KG1 (cell line): ENCODE results near the gene LRRIQ3.
"Not testable (repeated sequence)": the region's sequence is repeated elsewhere in the genome, so short reads cannot be mapped to it uniquely, and the experiment has no call there.

Experiments used
- DNase-seq: peaks from one replicate; lab custom pipeline; 2025; lab: John Stamatoyannopoulos, UW

LRRIQ3 gene, protein sequence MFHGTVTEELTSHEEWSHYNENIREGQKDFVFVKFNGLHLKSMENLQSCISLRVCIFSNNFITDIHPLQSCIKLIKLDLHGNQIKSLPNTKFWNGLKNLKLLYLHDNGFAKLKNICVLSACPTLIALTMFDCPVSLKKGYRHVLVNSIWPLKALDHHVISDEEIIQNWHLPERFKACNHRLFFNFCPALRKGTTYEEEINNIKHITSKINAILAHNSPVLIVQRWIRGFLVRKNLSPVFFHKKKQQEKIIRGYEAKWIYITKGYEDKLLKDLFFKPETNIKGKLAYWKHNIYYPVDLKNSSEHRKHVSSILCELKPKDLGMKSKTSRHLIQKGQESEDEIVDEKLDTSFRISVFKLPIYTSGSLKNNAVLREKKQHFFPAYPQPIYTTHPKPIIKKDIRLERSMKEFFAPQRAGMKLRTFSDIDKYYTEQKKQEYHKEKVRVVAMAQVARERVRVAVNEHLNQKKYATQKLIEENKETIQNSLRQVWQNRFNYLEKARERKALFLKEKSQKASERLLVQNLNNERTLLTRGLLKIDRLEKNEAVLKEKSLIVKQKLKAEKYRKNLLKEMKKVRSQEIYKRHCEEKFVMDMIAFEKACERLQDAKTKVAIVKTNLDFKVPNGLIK

DNA sequence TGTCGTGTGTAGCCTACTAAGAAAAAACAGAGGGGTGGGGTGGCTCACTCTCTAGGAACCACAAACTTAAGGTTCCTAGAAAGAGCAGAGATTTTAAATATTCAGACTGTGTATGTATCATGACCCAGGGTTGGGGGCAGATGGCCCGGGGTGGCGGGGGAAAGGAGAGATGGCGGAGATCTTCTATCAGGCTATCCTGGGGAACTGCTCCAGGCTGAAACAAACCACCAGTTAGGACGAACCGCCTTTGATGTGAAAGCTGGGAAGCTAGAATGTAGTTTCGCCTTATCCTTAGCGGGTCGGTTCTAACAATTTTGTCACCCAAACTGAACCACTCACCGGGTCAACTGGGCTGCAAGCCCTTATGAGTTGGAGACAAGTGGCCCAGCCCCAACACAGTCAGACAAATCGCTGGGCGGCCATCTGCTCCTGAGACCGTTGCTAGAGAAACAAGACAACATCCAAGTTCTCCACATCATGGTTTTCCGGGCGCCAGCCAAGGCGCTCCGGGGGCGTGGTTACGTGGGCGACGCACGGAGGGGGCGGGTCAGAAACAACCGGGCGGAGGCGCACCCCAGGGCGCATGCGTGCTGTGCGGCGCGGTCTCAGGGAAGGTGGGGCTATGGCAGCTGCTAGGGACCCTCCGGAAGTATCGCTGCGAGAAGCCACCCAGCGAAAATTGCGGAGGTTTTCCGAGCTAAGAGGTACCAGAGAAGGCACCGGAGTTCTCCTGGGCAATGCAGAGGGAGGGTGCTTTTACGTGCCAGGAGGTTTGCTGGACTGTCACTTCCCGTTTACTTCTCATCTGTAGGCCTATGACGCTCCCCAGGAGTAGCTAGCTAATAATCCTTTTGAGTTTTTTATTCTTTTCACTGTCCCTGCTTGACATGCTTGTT is at the start of gene LRRIQ3, which contains the start of gene FPGT:
Gene LRRIQ3 (minus strand): TSS at position 520 of the 896 bp plus-strand sequence. CDS start 14,492 bp downstream, outside the sequence.
Gene FPGT (plus strand): TSS at position 586 of the 896 bp plus-strand sequence. CDS start 37 bp downstream, at position 623.
- peak; percentile 89 for DNase-seq

DNA sequence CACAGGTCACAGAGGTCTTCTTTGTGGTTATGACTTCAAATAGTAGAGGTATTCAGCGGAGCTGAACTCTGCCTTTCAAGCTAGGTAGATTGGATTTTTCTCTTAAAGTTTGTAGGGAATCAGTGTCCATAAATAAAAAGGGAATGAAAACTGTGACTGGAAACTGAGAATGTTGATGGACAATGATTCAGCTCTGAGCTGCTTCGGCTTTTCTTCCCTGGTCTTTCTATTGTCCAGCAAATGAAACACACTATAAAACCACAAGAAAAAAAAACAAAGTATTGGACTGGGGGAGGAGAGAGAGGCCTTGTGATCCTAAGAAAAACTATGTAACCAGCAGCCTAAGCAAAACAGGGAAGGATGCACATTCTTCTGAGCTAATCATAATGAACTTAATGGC is 48.3 kb upstream of the LRRIQ3 start:
- DNase-seq = no peak

DNA sequence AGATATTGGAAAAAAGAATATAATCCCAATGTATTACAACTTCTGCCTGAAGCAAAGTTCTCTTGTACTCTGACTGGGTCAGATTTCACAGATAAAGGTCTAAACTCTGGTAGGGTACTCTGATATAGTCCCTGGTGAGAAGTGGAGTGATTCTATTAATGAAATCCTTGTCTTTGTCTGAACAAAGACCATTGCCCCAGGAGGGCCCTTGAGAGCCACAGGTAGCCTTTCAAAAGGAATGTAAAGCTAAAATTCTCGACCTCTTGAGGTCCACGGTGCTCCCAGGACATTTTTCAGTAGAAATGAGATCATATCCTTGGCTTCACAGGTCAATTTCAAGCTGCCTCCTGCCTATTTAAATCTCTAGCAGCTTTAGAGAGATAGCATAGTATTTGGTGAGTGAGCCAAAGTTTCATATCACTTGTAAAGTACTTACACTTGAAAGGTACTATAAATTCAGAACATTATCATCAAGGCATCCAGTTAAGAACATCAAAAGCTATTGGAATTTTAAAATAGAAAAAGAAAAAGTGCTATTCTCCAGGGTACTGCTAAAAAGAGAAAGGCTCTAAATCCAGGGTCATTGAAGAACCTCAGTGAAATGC is 47.3 kb upstream of the LRRIQ3 start:
- no peak for DNase-seq

DNA sequence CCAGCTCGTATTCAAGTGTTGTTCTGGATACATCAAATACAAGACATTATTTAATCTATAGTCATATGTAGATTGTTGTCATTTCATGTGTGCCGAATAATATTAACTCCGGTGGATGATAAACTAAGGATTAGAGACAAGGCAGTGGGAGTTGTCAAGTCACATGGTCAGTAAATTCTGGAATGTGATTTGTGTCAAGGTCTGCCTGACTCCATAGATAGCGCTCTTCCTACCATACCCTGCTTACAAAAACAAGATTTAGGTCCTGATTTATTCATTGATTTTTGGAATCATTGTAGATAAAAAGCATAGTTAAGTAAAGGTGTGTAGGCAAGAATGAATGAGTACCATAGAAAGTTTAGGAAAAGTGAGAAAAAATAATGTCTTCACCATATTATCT is 39.8 kb upstream of the LRRIQ3 start:
- DNase-seq = no peak

DNA sequence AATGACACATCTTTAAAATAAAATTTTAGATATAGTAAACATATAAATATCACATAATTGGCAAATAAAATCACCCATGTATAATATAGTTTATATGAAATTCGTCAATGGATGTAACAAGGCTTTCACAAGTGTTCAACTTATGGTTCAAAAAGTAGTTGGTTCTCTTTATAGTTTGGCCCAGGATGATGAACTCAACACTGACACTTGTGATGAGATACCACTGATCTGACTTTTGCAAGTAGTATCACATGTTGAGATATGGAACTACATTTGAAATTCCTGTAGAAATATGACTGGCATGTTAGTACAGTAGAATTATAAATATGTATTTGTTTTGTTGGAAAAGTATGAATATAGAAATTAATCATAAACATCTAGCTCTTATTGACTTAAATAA is 39.1 kb upstream of the LRRIQ3 start:
- DNase-seq = no peak

DNA sequence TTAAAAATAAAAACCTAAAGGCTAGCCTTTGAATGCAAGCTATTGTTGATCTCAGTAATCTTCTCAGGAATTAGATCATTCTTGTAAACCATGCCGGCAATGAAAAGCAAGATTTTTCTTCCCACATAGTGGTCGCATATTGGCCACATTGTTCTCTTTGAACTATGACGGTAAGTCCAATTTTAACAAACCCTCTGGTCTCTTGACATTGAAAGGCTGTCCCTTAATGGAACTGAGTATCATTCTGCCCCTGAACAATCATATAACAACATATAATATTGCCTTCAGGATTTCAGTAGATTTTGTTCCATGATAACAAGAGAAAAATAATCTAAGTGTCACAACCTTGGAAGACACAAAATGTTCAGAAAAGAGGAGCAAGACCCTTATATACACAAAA is 38.5 kb upstream of the LRRIQ3 start:
- no peak for DNase-seq

DNA sequence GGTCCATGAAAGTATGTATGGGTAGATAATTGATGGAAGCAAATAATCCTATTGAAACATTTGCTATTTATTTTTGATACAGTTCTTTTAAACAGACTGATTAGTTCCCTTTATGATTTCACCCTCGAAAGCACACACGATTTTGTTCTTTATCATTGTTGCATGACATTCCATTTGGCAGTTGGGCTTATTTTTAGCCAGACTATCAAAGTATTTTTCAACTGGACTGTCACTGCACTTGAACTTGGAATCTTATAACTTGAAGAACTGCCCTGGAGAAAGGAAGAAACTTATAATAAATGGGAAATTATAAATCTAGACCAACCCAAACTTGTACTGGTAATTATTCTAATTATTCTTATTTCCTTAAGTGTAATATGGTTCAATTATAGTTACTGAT is 37.2 kb upstream of the LRRIQ3 start, which contains the start of gene TNNI3K:
Gene TNNI3K (plus strand): TSS at position 235 of the 400 bp plus-strand sequence. CDS start 65 bp downstream, at position 300.
- DNase-seq = no peak

DNA sequence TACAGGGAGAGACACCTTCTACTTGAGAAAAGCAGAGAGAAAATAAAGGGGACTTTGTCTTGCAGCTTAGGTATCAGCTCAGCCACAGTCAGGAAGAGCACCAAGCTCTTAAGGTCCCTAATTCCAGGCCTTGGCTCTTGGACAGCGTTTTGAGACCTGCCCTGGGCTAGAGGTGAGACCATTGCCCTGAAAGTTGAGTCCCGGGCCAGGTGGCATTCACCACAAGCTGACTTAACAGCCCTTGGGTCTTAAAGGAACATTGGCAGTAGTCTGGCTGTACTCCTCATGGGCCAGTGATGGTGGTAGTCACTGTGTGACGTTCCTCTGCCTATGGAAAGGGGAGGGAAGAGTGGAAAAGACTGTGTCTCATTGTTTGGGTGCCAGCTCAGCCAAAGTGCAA is 25.5 kb upstream of the LRRIQ3 start:
- no peak for DNase-seq

DNA sequence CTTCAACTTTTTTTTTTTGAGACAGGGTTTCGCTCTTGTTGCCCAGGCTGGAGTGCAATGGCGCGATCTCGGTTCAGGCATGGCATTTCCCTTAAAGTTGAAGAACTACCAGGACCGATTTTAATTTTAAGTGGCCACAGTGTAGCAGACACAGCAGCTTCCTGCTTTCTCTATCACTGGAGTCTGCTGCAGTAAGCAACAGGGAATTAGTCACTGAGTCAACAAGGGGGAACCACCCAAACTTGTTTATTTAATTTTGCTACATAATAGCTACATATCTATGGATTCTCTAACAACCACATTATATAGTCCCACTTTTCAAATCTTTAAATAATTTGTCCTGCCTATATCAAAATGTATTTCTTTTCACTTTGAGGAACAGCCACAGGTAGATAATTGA is 24.7 kb upstream of the LRRIQ3 start:
- no peak for DNase-seq

DNA sequence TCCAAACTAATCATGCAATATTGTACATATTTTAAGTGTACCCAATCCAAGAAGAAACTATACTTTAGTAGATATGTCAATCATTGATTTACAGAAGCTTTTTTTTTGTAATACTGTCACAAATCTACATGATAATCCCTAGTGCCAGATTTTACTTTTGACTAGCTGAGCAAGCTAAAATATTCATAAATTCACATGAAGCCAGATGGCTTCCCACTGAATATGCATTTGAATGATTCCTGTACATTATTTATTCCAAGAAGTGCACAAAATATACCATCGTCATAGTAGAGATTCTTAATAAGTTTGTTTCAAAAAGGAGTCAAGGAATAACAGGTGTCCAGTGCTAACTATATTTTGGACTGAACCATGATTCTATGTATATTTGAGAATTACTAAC is 17.3 kb upstream of the LRRIQ3 start:
- no peak for DNase-seq

DNA sequence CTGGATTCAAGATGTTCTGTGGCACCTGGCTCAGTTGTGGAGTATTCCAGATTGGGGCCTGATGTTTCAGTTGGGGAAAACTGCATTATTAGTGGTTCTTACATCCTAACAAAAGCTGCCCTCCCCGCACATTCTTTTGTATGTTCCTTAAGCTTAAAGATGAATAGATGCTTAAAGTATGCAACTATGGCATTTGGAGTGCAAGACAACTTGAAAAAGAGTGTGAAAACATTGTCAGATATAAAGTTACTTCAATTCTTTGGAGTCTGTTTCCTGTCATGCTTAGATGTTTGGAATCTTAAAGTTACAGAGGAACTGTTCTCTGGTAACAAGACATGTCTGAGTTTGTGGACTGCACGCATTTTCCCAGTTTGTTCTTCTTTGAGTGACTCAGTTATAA is 7.3 kb upstream of the LRRIQ3 start:
- DNase-seq = no peak

DNA sequence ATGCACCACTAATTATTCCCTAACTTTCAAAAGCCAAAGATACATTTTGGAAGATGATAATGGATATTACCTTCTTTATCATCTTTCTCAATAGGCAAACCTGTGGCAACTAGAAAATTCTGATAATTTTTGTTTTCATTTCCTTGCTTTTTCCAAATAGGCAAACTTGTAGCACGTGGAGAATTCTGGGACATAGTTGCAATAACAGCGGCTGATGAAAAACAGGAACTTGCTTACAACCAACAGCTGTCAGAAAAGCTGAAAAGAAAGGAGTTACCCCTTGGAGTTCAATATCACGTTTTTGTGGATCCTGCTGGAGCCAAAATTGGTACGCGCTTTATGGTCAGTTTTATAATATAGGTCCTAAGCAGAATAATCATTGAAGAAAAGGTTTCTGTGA is 1.5 kb upstream of the LRRIQ3 start:
- DNase-seq = no peak

DNA sequence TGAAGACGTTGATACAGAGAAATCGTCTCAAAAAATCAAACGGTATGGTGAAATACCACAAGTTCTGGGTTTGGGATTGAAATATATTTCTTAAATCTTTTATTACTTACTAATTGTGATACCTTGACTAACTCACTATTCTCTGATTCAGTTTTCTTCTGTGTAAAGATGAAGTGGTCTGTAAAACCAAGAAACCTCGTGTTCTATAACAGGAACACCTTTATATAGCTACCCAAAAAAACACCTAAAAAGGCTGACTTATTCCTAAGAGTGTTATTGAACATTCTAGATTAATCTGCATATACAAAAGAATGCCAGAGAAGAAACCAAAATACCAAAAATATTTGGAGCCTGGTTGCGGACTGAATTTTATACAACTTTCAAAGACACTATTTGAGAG is 721 bp downstream of the LRRIQ3 start:
- no peak for DNase-seq

DNA sequence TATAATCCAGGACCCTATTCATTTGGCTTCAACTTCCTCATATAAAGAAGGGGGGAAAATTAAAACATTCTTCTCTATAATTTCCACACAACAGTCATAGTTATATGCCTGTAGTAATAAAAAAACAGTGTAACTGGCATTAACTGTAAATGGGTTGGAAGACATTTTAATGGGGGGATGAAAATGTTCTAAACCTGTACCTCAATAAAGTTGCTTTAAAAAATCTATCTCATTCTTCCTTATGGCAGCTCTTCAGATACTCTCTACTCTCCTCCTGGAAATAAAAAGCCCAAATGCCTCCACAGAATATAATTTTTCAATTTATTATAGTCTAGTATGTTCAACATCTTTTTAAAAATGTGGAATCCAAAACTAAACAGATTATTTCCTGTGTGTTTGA is 2.6 kb downstream of the LRRIQ3 start:
- no peak for DNase-seq

DNA sequence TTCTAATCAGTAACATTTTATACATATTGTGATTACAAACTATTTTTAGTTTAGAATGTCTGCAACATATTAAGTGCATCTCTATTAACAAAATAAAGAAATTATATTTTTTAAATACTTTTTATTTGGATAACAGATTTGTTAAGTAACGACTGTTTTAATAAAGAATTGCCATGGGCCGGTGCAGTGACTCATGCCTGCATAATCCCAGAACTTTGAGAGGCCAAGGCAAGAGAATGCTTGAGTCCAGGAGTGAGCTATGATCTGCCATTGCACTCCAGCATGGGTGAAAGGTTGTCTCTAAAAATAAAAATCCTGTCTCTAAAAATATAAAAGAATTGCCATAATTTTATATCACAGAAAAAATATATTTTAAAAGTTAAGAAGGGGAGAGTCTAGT is 4.1 kb downstream of the LRRIQ3 start:
- DNase-seq = no peak

DNA sequence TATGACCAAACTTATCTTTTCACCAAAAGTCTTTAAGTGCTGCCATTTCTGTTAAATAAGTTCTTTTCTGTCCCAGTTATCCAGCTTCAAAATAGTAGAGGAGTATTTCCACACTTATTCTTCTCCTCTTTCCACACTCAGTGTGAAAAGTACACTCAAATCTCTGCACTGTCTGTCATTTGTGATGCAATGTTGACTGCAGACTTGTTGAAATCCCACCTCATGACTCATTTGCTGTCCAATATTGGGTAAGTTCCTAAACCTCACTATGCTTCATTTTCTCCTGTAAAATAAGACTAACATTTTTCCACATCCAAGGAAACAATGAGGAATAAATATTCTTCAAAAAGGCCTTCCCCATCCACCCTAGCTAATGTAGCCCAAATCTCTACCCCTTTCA is 17.5 kb downstream of the LRRIQ3 start:
- DNase-seq = no peak

DNA sequence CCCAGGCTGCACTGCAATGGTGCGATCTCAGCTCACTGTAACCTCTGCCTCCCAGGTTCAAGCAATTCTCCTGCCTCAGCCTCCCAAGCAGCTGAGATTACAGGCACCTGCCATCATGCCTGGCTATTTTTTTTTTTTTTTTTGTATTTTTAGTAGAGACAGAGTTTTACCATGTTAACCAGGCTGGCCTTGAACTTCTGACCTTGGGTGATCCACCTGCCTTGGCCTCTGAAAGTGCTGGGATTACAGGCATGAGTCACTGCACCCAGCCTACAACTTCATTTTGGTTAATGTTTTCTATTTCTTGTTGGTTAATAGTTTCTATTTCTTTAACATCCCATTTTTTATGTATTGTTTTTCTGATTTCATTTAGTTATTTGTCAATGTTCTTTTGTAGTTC is 23.6 kb downstream of the LRRIQ3 start:
- not testable (repeated sequence) for DNase-seq

DNA sequence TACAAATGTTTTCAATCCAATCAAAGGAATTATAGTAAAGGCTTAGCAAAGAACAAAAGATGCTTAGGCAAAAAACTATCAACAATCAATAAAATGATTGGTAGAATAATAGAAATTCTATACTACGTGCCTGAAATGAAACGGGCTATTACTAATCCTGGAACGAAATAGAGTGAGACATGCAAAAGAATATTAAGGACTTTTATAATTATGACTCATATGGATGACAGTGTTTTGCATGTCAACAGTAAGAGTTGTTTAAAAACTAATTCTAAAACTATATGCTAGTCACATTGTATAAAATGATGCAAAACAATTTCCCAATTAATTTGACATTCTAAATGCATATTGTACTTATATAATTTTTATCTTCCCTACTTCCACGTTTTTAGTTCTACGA is 35.6 kb downstream of the LRRIQ3 start:
- DNase-seq = no peak

DNA sequence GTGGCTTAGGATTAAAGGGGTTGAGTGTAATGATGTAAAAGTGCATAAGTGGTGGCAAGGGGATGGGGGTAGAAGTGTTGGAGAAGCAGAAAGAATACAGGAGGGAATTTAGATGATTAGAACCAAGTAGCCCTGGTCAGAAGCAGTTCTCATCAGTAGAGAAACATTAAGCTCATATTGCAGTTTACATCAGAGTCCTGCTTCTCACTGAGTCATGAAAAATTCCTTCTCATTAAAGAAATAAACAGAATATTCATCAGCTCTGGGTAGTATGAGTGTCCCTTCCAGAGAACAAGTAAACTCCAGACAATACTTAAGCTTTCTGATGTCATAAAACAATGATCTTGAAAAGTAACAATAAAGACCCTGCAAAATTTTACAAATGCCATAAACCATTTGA is 36.5 kb downstream of the LRRIQ3 start:
- DNase-seq = no peak

DNA sequence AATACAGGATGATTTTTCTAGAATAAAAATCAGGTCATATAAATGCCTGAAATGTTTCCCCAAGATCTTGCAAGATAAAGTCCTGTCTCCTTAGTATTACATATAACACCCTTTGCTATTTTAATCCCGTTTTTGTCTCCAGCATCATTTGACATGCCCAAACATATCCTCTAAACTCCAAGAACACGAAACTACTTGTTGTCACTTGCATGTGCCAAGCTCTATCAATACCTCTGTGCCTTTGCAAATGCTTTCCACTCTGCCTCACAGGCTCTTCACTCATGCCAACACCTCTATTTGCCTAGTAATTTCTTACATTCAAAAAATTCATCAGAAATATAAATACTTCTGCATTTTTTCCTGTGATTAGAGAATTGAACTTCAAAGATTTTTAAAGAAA is 37.9 kb downstream of the LRRIQ3 start:
- DNase-seq = no peak

DNA sequence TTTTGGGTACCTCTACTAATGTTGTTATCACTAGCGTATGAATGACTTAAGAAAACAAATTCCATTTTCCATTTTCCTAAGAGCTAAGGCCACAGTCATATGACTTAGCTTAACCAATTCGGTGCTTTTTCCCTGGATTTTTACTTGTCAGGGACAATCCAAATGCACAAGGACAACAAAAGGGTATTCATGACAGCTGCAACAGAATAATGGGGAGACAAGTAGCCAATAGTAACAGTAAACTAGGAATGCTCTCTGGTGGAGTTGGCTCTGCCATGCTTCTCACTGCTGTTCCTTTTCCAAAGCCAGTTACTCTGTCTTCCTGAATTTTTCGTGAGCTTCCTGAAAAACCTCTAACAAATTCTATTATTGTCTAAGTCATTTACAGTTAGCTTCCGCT is 52.9 kb downstream of the LRRIQ3 start:
- no peak for DNase-seq

DNA sequence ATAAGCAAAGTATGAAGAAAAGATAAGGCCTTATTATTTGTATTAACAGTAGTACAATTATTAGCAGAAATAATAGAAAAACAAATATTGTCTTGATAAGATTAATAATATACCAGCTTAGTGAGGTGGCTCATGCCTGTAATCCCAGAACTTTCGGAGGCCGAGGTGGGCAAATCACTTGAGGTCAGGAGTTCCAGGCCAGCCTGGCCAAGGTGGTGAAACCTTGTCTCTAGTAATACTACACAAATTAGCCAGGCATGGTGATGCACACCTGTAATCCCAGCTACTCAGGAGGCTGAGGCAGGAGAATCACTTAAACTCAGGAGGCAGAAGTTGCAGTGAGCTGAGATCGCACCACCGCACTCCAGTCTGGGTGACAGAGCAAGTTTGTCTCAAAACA is 80.6 kb downstream of the LRRIQ3 start:
- DNase-seq = not testable (repeated sequence)
